Sciatic nerve (tissue), 2 donors: ENCODE results near the gene RNF214. TPM values are rescaled to one million over a fixed set of nuclear protein-coding genes. Genes with fewer than 3 reads are reported as not detected.
"Not testable (repeated sequence)": the region's sequence is repeated elsewhere in the genome, so short reads cannot be mapped to it uniquely, and the experiment has no call there.

Source experiments
- ATAC-seq: fragments of 200-7000 bp; cut with Tn5 transposase; one replicate; pipeline ENCODE4 v1.9.1; 2020; ENCODE audit warnings: mild to moderate bottlenecking, moderate library complexity
- DNase-seq: peaks from one replicate; pipeline ENCODE4 v3.0.0-alpha.2; 2020; ENCODE audit warnings: low spot score
- intact Hi-C: fragments of 100-400 bp; cut with DNase I; formaldehyde crosslinking; loops from one replicate; pipeline ENCODE4 v1.14.2; 2022
- total RNA-seq: library from RNA; stranded (reverse); fragmentation: NEBNext Ultra II Directional; extraction: Animal tissue kit (Norgen Biotek cat#: 25700); gene quantifications from one replicate; pipeline ENCODE4 v1.2.1, GENCODE V29; 2021
- donor health status: DM: no; HTN: no; CAD: no.
- donor health status: DM: no; HTN: no; CAD: no.

RNF214 gene
- total RNA-seq = 36.8 TPM

GRCh38 chr11:117232092-117232878, at the start of gene RNF214:
TSS of gene RNF214 (plus strand) at chr11:117232671. CDS start at chr11:117234273, 1,602 bp downstream.
- intact Hi-C loops = no loop called here
- ATAC-seq (peak; percentile 82), DNase-seq (peak; percentile 85)

- intact Hi-C loops, ATAC-seq: not testable (repeated sequence)
- peak; percentile 36 for DNase-seq
Observed at GRCh38 chr11:117183178-117183577, 49.3 kb upstream of the RNF214 start.

GRCh38 chr11:117183724-117184349, 48.6 kb upstream of the RNF214 start:
- peak; percentile 51 for DNase-seq
- intact Hi-C loops = no loop called here
- ATAC-seq = no peak

GRCh38 chr11:117185736-117186430, 46.6 kb upstream of the RNF214 start:
- intact Hi-C loops = no loop called here
- ATAC-seq (no peak), DNase-seq (no peak)

- no peak for ATAC-seq
- intact Hi-C loops = no loop called here
- peak; percentile 44 for DNase-seq
Observed at GRCh38 chr11:117186431-117186761, 46.1 kb upstream of the RNF214 start.

GRCh38 chr11:117187007-117187406, 45.5 kb upstream of the RNF214 start:
- intact Hi-C loops = no loop called here
- ATAC-seq (peak; percentile 17), DNase-seq (peak; percentile 47)

- intact Hi-C loops = no loop called here
- ATAC-seq = no peak
- peak; percentile 58 for DNase-seq
Observed at GRCh38 chr11:117187428-117187798, 45.1 kb upstream of the RNF214 start.

- DNase-seq = peak; percentile 57
- no peak for ATAC-seq
- intact Hi-C loops = no loop called here
Observed at GRCh38 chr11:117187799-117188481, 44.5 kb upstream of the RNF214 start.

GRCh38 chr11:117188620-117189081, 43.8 kb upstream of the RNF214 start:
- intact Hi-C loops = no loop called here
- DNase-seq (peak; percentile 57), ATAC-seq (peak; percentile 4)

- intact Hi-C loops = no loop called here
- DNase-seq = no peak
- peak; percentile 20 for ATAC-seq
Observed at GRCh38 chr11:117189191-117189940, 43.1 kb upstream of the RNF214 start.

GRCh38 chr11:117189941-117190544, 42.4 kb upstream of the RNF214 start:
- intact Hi-C loops = no loop called here
- peak; percentile 48 for DNase-seq
- no peak for ATAC-seq

- no peak for DNase-seq
- ATAC-seq = no peak
- intact Hi-C loops = no loop called here
Observed at GRCh38 chr11:117191680-117192400, 40.6 kb upstream of the RNF214 start.

- no peak for ATAC-seq
- no peak for DNase-seq
- intact Hi-C loops = no loop called here
Observed at GRCh38 chr11:117192401-117192875, 40.0 kb upstream of the RNF214 start.

- intact Hi-C loops = no loop called here
- ATAC-seq (no peak), DNase-seq (no peak)
Observed at GRCh38 chr11:117193130-117194020, 39.1 kb upstream of the RNF214 start.

- ATAC-seq (no peak), DNase-seq (no peak)
- intact Hi-C loops = no loop called here
Observed at GRCh38 chr11:117194267-117194666, 38.2 kb upstream of the RNF214 start.

- ATAC-seq (no peak), DNase-seq (no peak)
- intact Hi-C loops = no loop called here
Observed at GRCh38 chr11:117195258-117195657, 37.2 kb upstream of the RNF214 start.

- ATAC-seq (no peak), DNase-seq (no peak)
- intact Hi-C loops = no loop called here
Observed at GRCh38 chr11:117195761-117196160, 36.7 kb upstream of the RNF214 start.
